OCI-LY3 (cell line): ENCODE measurements around the gene CACNG7.

Experiments used
- H2AFZ ChIP-seq: fragments of 200-600, 300-600 bp; shearing (Covaris generic); 2 replicates; pipeline ENCODE4 v1.6.0; 2014; ENCODE audit warnings: antibody characterized with exemption, low read depth, low read length
- H3K27ac ChIP-seq: fragments of 200-600, 300-600 bp; sonication (generic); 2 replicates; pipeline ENCODE4 v1.5.1; 2014; ENCODE audit warnings: mild to moderate bottlenecking, low read length, moderate library complexity, mixed read lengths
- H3K27me3 ChIP-seq: fragments of 200-600, 300-600 bp; sonication (generic); 2 replicates; pipeline ENCODE4 v1.6.1; 2014; ENCODE audit warnings: low read depth, low read length, mixed read lengths
- H3K36me3 ChIP-seq: fragments of 200-600, 300-600 bp; sonication (generic); replicated peaks from 2 replicates; pipeline ENCODE3; 2014; ENCODE audit warnings: low read depth, low read length, mixed read lengths
- H3K4me1 ChIP-seq: fragments of 300-600, 200-600 bp; sonication (generic); 2 replicates; pipeline ENCODE4 v1.6.1; 2014; ENCODE audit warnings: low read length, mixed read lengths
- H3K4me2 ChIP-seq: fragments of 200-600, 300-600 bp; sonication (generic); 2 replicates; pipeline ENCODE4 v1.6.1; 2014; ENCODE audit warnings: low read length, mixed read lengths
- H3K4me3 ChIP-seq: fragments of 300-600, 200-600 bp; sonication (generic); 2 replicates; pipeline ENCODE4 v1.5.1; 2014; ENCODE audit warnings: antibody characterized with exemption, mild to moderate bottlenecking, low read length, moderate library complexity
- H3K79me2 ChIP-seq: fragments of 300-600, 200-600 bp; shearing (Covaris generic); 2 replicates; pipeline ENCODE4 v1.6.1; 2014; ENCODE audit warnings: mild to moderate bottlenecking, low read length, mixed read lengths
- H3K9ac ChIP-seq: fragments of 300-600, 200-600 bp; shearing (Covaris generic); 2 replicates; pipeline ENCODE4 v1.6.0; 2014; ENCODE audit warnings: mild to moderate bottlenecking, low read length, moderate library complexity
- H3K9me3 ChIP-seq: fragments of 200-600, 300-600 bp; shearing (Covaris generic); 2 replicates; pipeline ENCODE4 v1.6.1; 2014; ENCODE audit warnings: low read length, mixed read lengths; ENCODE audit not compliant: insufficient read depth
- H4K20me1 ChIP-seq: fragments of 200-600, 300-600 bp; sonication (generic); 2 replicates; pipeline ENCODE4 v1.6.1; 2016; ENCODE audit warnings: low read length, mixed read lengths; ENCODE audit not compliant: insufficient read depth
- CTCF ChIP-seq: fragments of 200-600, 300-600 bp; sonication (generic); IDR thresholded peaks from 2 replicates; pipeline ENCODE4 v1.5.1; 2014; ENCODE audit warnings: antibody characterized with exemption, low read length, low read depth
- EZH2phosphoT487 ChIP-seq: fragments of 200-600 bp; shearing (Covaris generic); IDR thresholded peaks from 2 replicates; pipeline ENCODE4 v1.6.1; 2018; ENCODE audit warnings: antibody characterized with exemption, mixed run types, low read depth

CACNG7 gene

GRCh38 chr19:53960187-53960586 is 51.1 kb downstream of the CACNG7 start:
- no peaks in the 10 kb centered on the region for H4K20me1 ChIP-seq
- H3K4me3 ChIP-seq = no peak overlapping the region
- no peaks in the 10 kb centered on the region for H3K9me3 ChIP-seq
- H3K79me2 ChIP-seq = no peaks in the 10 kb centered on the region
- no peak overlapping the region for H3K27ac ChIP-seq
- TF ChIP-seq EZH2phosphoT487 (no peak), CTCF (no peak)
- H3K4me2 ChIP-seq = no peak overlapping the region
- H3K9ac ChIP-seq = no peak overlapping the region
- H2AFZ ChIP-seq = no peak overlapping the region
- no peaks in the 10 kb centered on the region for H3K36me3 ChIP-seq
- H3K27me3 ChIP-seq = no peaks in the 10 kb centered on the region
- H3K4me1 ChIP-seq = no peaks in the 10 kb centered on the region

DNA sequence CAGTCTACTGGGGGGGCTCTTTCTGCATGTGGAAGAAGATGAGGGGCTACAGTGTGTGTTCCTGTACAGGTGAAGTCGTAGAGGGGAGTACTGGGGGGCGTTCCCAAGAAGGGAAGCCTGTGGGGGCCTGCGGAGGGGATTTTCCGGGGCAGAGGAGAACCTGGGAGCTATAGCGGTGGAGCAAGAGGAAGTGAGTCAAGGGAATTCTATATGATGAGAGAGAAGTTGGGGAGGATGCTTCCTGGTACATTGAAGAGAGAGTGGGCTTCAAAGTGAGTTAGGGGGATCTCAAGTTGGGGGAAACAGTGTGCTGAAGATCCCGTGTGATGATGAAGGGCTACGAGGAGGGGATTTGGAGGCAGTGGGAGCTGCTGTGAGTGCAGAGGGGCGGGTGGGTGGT is 51.8 kb downstream of the CACNG7 start:
- no peak for TF ChIP-seq EZH2phosphoT487
- TF ChIP-seq CTCF = no peak
- no peaks in the 10 kb centered on the region for H3K79me2 ChIP-seq
- H3K27ac ChIP-seq = no peak overlapping the region
- H3K36me3 ChIP-seq = no peaks in the 10 kb centered on the region
- no peak overlapping the region for H3K4me2 ChIP-seq
- H2AFZ ChIP-seq = no peak overlapping the region
- H3K4me3 ChIP-seq = no peak overlapping the region
- H3K9me3 ChIP-seq = no peaks in the 10 kb centered on the region
- no peaks in the 10 kb centered on the region for H3K27me3 ChIP-seq
- H4K20me1 ChIP-seq = no peaks in the 10 kb centered on the region
- no peak overlapping the region for H3K9ac ChIP-seq
- no peaks in the 10 kb centered on the region for H3K4me1 ChIP-seq

- H3K4me3 ChIP-seq = no peak overlapping the region
- H4K20me1 ChIP-seq = no peaks in the 10 kb centered on the region
- TF ChIP-seq CTCF = no peak
- TF ChIP-seq EZH2phosphoT487 = no peak
- no peak overlapping the region for H3K4me2 ChIP-seq
- no peak overlapping the region for H2AFZ ChIP-seq
- no peaks in the 10 kb centered on the region for H3K9me3 ChIP-seq
- H3K36me3 ChIP-seq = no peaks in the 10 kb centered on the region
- H3K9ac ChIP-seq = no peak overlapping the region
- no peaks in the 10 kb centered on the region for H3K27me3 ChIP-seq
- no peaks in the 10 kb centered on the region for H3K4me1 ChIP-seq
- no peaks in the 10 kb centered on the region for H3K79me2 ChIP-seq
- H3K27ac ChIP-seq = no peak overlapping the region
Observed at GRCh38 chr19:53961523-53962356, 52.7 kb downstream of the CACNG7 start.

- H3K4me1 ChIP-seq = no peaks in the 10 kb centered on the region
- no peaks in the 10 kb centered on the region for H4K20me1 ChIP-seq
- TF ChIP-seq EZH2phosphoT487 = no peak
- no peak for TF ChIP-seq CTCF
- no peak within 1 kb of the TSS for H3K4me3 ChIP-seq
- H3K27ac ChIP-seq = no peak within 1 kb of the TSS
- H3K9ac ChIP-seq = no peak within 1 kb of the TSS
- H3K79me2 ChIP-seq = no peaks in the 10 kb centered on the region
- H3K4me2 ChIP-seq = no peak within 1 kb of the TSS
- no peaks in the 10 kb centered on the region for H3K9me3 ChIP-seq
- no peaks in the 10 kb centered on the region for H3K27me3 ChIP-seq
- no peak within 1 kb of the TSS for H2AFZ ChIP-seq
- no peaks in the 10 kb centered on the region for H3K36me3 ChIP-seq
Observed at GRCh38 chr19:53962887-53963431, 53.9 kb downstream of the CACNG7 start, which contains the start of gene CACNG8. CACNG8 (plus strand) TSS chr19:53962937.
